GM21390 (cell line): ENCODE measurements around the gene GGT5.
"Not testable (repeated sequence)": the region's sequence is repeated elsewhere in the genome, so short reads cannot be mapped to it uniquely, and the experiment has no call there.

ENCODE experiments used
- ATAC-seq: cut with Tn5 transposase; IDR thresholded peaks from one replicate; pipeline ENCODE4 v1.9.1; 2021; ENCODE audit not compliant: unreplicated experiment

GGT5 gene

GRCh38 chr22:24185001-24185500, 59.8 kb downstream of the GGT5 start:
- no peak for ATAC-seq

GRCh38 chr22:24184057-24184798, 60.7 kb downstream of the GGT5 start:
- no peak for ATAC-seq

- no peak for ATAC-seq
These were observed 61.4 kb downstream of the GGT5 start for GRCh38 chr22:24183321-24184031.

- ATAC-seq = not testable (repeated sequence)
These were observed 62.0 kb downstream of the GGT5 start for GRCh38 chr22:24182900-24183246.

GRCh38 chr22:24181996-24182899, 62.6 kb downstream of the GGT5 start:
- no peak for ATAC-seq

GRCh38 chr22:24181088-24181995, 63.5 kb downstream of the GGT5 start, which contains the start of gene SUSD2:
TSS of gene SUSD2 (plus strand) at chr22:24181487. CDS start at chr22:24181520, 33 bp downstream.
- no peak for ATAC-seq

GRCh38 chr22:24180316-24181087, 64.4 kb downstream of the GGT5 start:
- ATAC-seq = no peak

- ATAC-seq = no peak
These were observed 65.2 kb downstream of the GGT5 start for GRCh38 chr22:24179478-24180210.

- no peak for ATAC-seq
These were observed 66.1 kb downstream of the GGT5 start for GRCh38 chr22:24178502-24179440.

- no peak for ATAC-seq
These were observed 66.9 kb downstream of the GGT5 start for GRCh38 chr22:24178021-24178431.

GRCh38 chr22:24177456-24177855, 67.4 kb downstream of the GGT5 start:
- no peak for ATAC-seq

GRCh38 chr22:24177045-24177444, 67.8 kb downstream of the GGT5 start:
- no peak for ATAC-seq

GRCh38 chr22:24176630-24177029, 68.3 kb downstream of the GGT5 start:
- ATAC-seq = no peak

GRCh38 chr22:24176040-24176439, 68.8 kb downstream of the GGT5 start:
- no peak for ATAC-seq

GRCh38 chr22:24175160-24175808, 69.6 kb downstream of the GGT5 start:
- ATAC-seq = no peak

- ATAC-seq = no peak
These were observed 73.1 kb downstream of the GGT5 start for GRCh38 chr22:24171822-24172221.

GRCh38 chr22:24170632-24171031, 74.2 kb downstream of the GGT5 start:
- ATAC-seq = no peak
